HepG2 (cell line): ENCODE results near the gene CUL4A. TPM values are rescaled to one million over a fixed set of nuclear protein-coding genes. Genes with fewer than 3 reads are reported as not detected.
A peak's percentile ranks its signal among the peaks of the same experiment; 100 is the strongest.

Source experiments
- FOSL1 ChIP-seq: sonication (generic); formaldehyde crosslinking; IDR thresholded peaks from 2 replicates; pipeline ENCODE4 v1.9.0; 2021; ENCODE audit warnings: missing genetic modification reagents, borderline replicate concordance
- HDAC1 ChIP-seq: sonication (generic); formaldehyde crosslinking; IDR thresholded peaks from 2 replicates; pipeline ENCODE4 v1.5.1; 2020; ENCODE audit warnings: mild to moderate bottlenecking, missing genetic modification reagents
- HMG20A ChIP-seq: IDR thresholded peaks from 2 replicates; pipeline ENCODE4 v1.6.1; 2016; ENCODE audit warnings: borderline replicate concordance
- JUNB ChIP-seq: sonication (generic); formaldehyde crosslinking; IDR thresholded peaks from 2 replicates; pipeline ENCODE4 v1.8.0; 2022; ENCODE audit warnings: missing genetic modification reagents, mild to moderate bottlenecking, borderline replicate concordance
- KLF16 ChIP-seq, 2 experiments: sonication (generic) in 1 of 2; formaldehyde crosslinking in 1 of 2; IDR thresholded peaks; 2 replicates each; pipeline versions ENCODE4 v1.6.1 to v1.8.0; 2016 to 2023; ENCODE audit warnings: missing genetic modification reagents in 2 of 2, missing compliant biosample characterization in 1 of 2
- MLLT10 ChIP-seq: sonication (generic); formaldehyde crosslinking; IDR thresholded peaks from 2 replicates; pipeline ENCODE4 v1.4.0; 2020; ENCODE audit warnings: missing genetic modification reagents
- MYNN ChIP-seq: sonication (generic); formaldehyde crosslinking; IDR thresholded peaks from 2 replicates; pipeline ENCODE4 v1.4.0; 2020; ENCODE audit warnings: mild to moderate bottlenecking, low read depth, missing genetic modification reagents
- NFE2L1 ChIP-seq: sonication (generic); formaldehyde crosslinking; IDR thresholded peaks from 2 replicates; pipeline ENCODE4 v1.4.0; 2020; ENCODE audit warnings: missing genetic modification reagents, mild to moderate bottlenecking, borderline replicate concordance
- NR2F6 ChIP-seq, 2 experiments: IDR thresholded peaks; 2 replicates each; pipeline ENCODE4 v1.6.1; 2016; ENCODE audit warnings: antibody characterized with exemption in 1 of 2, mild to moderate bottlenecking in 1 of 2
- ONECUT2 ChIP-seq: sonication (generic); formaldehyde crosslinking; IDR thresholded peaks from 2 replicates; pipeline ENCODE4 v1.4.0; 2020; ENCODE audit warnings: missing genetic modification reagents
- PHF5A ChIP-seq: IDR thresholded peaks from one replicate; pipeline ENCODE4 v1.6.1; 2018; ENCODE audit warnings: low read depth, missing genetic modification reagents; ENCODE audit not compliant: unreplicated experiment
- SCMH1 ChIP-seq: sonication (generic); formaldehyde crosslinking; IDR thresholded peaks from 2 replicates; pipeline ENCODE4 v1.9.0; 2021; ENCODE audit warnings: missing genetic modification reagents, mild to moderate bottlenecking, borderline replicate concordance
- SETDB1 ChIP-seq: sonication (generic); formaldehyde crosslinking; IDR thresholded peaks from 2 replicates; pipeline ENCODE4 v1.5.1; 2020; ENCODE audit warnings: missing genetic modification reagents, mild to moderate bottlenecking, borderline replicate concordance
- SP2 ChIP-seq: sonication (generic); formaldehyde crosslinking; IDR thresholded peaks from 2 replicates; pipeline ENCODE4 v1.5.1; 2020; ENCODE audit warnings: mild to moderate bottlenecking, missing genetic modification reagents
- SRF ChIP-seq: IDR thresholded peaks from 2 replicates; pipeline ENCODE4 v1.6.1; 2011; ENCODE audit warnings: mild to moderate bottlenecking, low read depth, low read length, moderate library complexity
- ZMAT3 ChIP-seq: sonication (generic); formaldehyde crosslinking; conservative IDR thresholded peaks from 2 replicates; pipeline ENCODE4 v1.7.0; 2021; ENCODE audit warnings: missing genetic modification reagents
- ZMYM4 ChIP-seq: sonication (generic); formaldehyde crosslinking; IDR thresholded peaks from 2 replicates; pipeline ENCODE4 v1.8.1; 2023; ENCODE audit warnings: mild to moderate bottlenecking, missing genetic modification reagents
- ZNF292 ChIP-seq: sonication (generic); formaldehyde crosslinking; IDR thresholded peaks from 2 replicates; pipeline ENCODE4 v1.8.1; 2022; ENCODE audit warnings: mild to moderate bottlenecking, low read depth, missing genetic modification reagents, borderline replicate concordance
- ZNF30 ChIP-seq: sonication (generic); formaldehyde crosslinking; IDR thresholded peaks from 2 replicates; pipeline ENCODE4 v1.5.0; 2020; ENCODE audit warnings: mild to moderate bottlenecking, missing genetic modification reagents
- ZNF350 ChIP-seq: sonication (generic); formaldehyde crosslinking; IDR thresholded peaks from 2 replicates; pipeline ENCODE4 v1.4.0; 2020; ENCODE audit warnings: mild to moderate bottlenecking, low read depth, missing genetic modification reagents, borderline replicate concordance
- ZNF382 ChIP-seq: sonication (generic); formaldehyde crosslinking; IDR thresholded peaks from 2 replicates; pipeline ENCODE4 v1.5.0; 2020; ENCODE audit warnings: missing genetic modification reagents, mild to moderate bottlenecking, borderline replicate concordance
- ZNF563 ChIP-seq: sonication (generic); formaldehyde crosslinking; IDR thresholded peaks from 2 replicates; pipeline ENCODE4 v1.8.0; 2022; ENCODE audit warnings: mild to moderate bottlenecking, moderate library complexity, missing genetic modification reagents
- ZNF589 ChIP-seq: sonication (generic); formaldehyde crosslinking; conservative IDR thresholded peaks from 2 replicates; pipeline ENCODE4 v1.8.0; 2022; ENCODE audit warnings: mild to moderate bottlenecking, moderate library complexity, missing genetic modification reagents
- ZNF644 ChIP-seq: IDR thresholded peaks from 2 replicates; pipeline ENCODE4 v1.6.1; 2016; ENCODE audit warnings: low read depth
- ZNF7 ChIP-seq: IDR thresholded peaks from 2 replicates; pipeline ENCODE4 v1.6.1; 2016; ENCODE audit warnings: missing biosample characterization, missing genetic modification reagents
- ZNF792 ChIP-seq: IDR thresholded peaks from 2 replicates; pipeline ENCODE4 v1.6.1; 2016
- polyA plus RNA-seq, 8 experiments: library from polyadenylated mRNA; depleted of rRNA in 3 of 8; stranded (reverse) in 7 of 8; unstranded in 1 of 8; fragments of >200 nt; fragmentation: Illumina TruSeq in 4 of 8; extraction: Trizol in 4 of 8; gene quantifications; 2 replicates each; pipeline versions ENCODE4 v1.2.1 to v1.2.3, GENCODE V29; 2011 to 2016; ENCODE audit warnings: low read depth in 4 of 8, missing spikeins in 1 of 8, mixed read lengths in 1 of 8; ENCODE audit not compliant: insufficient read depth in 1 of 8
- total RNA-seq, 5 experiments: library from RNA; depleted of rRNA; stranded (reverse); fragments of >200 nt; fragmentation: Illumina TruSeq; extraction: Trizol; gene quantifications; 2 replicates each; pipeline ENCODE4 v1.2.3, GENCODE V29; 2016; ENCODE audit warnings: low read depth in 1 of 5
- TF ChIP-seq, protein P1 (sequence below): sonication (generic); formaldehyde crosslinking; IDR thresholded peaks from 2 replicates; pipeline ENCODE4 v1.4.0; 2020; ENCODE audit warnings: mild to moderate bottlenecking, missing genetic modification reagents, borderline replicate concordance
- TF ChIP-seq, protein P2 (sequence below): sonication (generic); formaldehyde crosslinking; IDR thresholded peaks from 2 replicates; pipeline ENCODE4 v1.8.1; 2023; ENCODE audit warnings: mild to moderate bottlenecking, inconsistent platforms, moderate library complexity, missing genetic modification reagents, borderline replicate concordance

CUL4A gene
- total and polyA plus RNA-seq, 2 of the 13 experiments (the other 11 are each of a cell fraction or from before 2014, with no cell fraction given), result 51.2 to 75.3 TPM

DNA sequence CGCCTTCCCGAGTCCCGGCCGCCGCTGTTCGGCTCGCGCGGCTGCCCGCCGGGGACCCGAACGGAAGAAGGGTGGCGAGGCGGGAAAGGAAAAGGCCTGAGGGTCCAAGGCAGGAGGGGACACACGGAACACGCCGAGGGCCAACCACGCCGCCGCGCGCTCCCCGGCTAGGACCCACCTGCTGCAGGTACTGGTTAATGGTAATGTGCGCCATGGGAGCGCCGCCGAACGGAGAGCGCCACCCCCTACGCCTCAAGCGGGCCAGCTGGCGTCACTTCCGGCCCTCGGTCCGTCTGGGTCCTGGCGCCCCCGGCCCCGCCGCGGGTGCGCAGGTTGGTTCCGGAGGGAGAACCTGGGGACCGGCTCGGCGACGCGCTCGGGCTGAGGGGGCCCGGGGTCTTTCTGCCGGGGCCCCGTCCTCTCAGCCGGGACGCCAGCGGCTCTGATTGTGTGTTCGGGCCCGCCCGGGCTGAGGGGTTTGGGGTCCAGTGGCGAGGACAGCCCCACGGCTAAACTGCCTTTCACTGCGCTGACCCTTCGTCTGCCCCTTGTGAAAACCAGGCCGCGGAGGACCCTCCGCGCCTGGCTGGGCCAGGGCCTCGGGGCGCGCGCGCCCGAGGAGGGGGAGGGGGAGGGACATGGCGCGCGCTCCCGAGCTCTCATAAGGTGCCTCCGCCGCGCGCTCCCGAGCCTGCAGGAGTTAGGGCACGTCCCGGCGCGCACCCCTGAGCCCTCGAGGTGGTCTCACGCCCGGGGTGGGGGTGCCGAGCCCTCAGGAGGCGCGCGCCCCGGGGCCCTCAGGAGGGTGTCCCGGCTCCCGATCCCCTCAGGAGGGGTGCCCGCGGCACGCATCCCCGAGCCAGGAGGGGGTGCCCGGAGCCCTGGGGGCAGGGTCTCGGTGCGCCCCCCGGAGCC lies 735 bp upstream of the CUL4A start, which contains the start of gene PCID2 (continued):
- TF ChIP-seq, protein P1, sequence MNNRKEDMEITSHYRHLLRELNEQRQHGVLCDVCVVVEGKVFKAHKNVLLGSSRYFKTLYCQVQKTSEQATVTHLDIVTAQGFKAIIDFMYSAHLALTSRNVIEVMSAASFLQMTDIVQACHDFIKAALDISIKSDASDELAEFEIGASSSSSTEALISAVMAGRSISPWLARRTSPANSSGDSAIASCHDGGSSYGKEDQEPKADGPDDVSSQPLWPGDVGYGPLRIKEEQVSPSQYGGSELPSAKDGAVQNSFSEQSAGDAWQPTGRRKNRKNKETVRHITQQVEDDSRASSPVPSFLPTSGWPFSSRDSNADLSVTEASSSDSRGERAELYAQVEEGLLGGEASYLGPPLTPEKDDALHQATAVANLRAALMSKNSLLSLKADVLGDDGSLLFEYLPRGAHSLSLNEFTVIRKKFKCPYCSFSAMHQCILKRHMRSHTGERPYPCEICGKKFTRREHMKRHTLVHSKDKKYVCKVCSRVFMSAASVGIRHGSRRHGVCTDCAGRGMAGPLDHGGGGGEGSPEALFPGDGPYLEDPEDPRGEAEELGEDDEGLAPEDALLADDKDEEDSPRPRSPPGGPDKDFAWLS (CRISPR knock-in tag), result no peak
- no peak for TF ChIP-seq FOSL1
- peak; percentile 87 for TF ChIP-seq ZNF30 (CRISPR knock-in tag)
- TF ChIP-seq HDAC1, result peak; percentile 99
- peak; percentile 82 for TF ChIP-seq NFE2L1 (CRISPR knock-in tag)
- peak; percentile 88 for TF ChIP-seq PHF5A (CRISPR knock-in tag)
- no peak; the same call in 1 of the 2 replicates for TF ChIP-seq ZNF7 (CRISPR knock-in tag)
- TF ChIP-seq SP2 (CRISPR knock-in tag), result 0 out of 2 replicates have a peak, but pooled peaks have one; percentile 53
- peak; percentile 89 for TF ChIP-seq ZMYM4 (CRISPR knock-in tag)
- no peak for TF ChIP-seq JUNB (CRISPR knock-in tag)
- no peak for TF ChIP-seq ZNF292
- TF ChIP-seq ZNF563 (CRISPR knock-in tag), result peak; percentile 83; the same call in 1 of the 2 replicates
- no peak for TF ChIP-seq SCMH1 (CRISPR knock-in tag)
- TF ChIP-seq SETDB1 (CRISPR knock-in tag), result no peak
- TF ChIP-seq MLLT10, result no peak
- TF ChIP-seq SRF, result peak; percentile 74; the same call in 1 of the 2 replicates
- TF ChIP-seq, protein P2, sequence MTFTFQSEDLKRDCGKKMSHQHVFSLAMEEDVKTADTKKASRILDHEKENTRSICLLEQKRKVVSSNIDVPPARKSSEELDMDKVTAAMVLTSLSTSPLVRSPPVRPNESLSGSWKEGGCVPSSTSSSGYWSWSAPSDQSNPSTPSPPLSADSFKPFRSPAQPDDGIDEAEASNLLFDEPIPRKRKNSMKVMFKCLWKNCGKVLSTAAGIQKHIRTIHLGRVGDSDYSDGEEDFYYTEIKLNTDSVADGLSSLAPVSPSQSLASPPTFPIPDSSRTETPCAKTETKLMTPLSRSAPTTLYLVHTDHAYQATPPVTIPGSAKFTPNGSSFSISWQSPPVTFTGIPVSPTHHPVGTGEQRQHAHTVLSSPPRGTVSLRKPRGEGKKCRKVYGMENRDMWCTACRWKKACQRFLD (CRISPR knock-in tag), result peak; percentile 63; the same call in 1 of the 2 replicates
- peak in 1 of 2 experiments; percentile 96; a peak in 2 of 4 replicates for TF ChIP-seq KLF16 (CRISPR knock-in tag; IDR thresholded peaks at IDR 0.05)
- peak; percentile 23 for TF ChIP-seq ZNF589 (CRISPR knock-in tag)
- TF ChIP-seq ONECUT2 (CRISPR knock-in tag), result no peak
- no peak for TF ChIP-seq ZNF382 (CRISPR knock-in tag)
- TF ChIP-seq ZNF350 (CRISPR knock-in tag), result peak; percentile 96
- TF ChIP-seq ZNF792 (CRISPR knock-in tag), result 0 out of 2 replicates have a peak, but pooled peaks have one; percentile 34
- TF ChIP-seq MYNN, result 0 out of 2 replicates have a peak, but pooled peaks have one; percentile 36
- TF ChIP-seq ZMAT3 (CRISPR knock-in tag), result peak; percentile 62; the same call in 1 of the 2 replicates
- no peak for TF ChIP-seq HMG20A
- 0 out of 2 replicates have a peak, but pooled peaks have one; percentile 7 for TF ChIP-seq NR2F6 (IDR thresholded peaks at IDR 0.05)
- peak; percentile 78 for TF ChIP-seq NR2F6 (CRISPR knock-in tag; IDR thresholded peaks at IDR 0.05)
- TF ChIP-seq ZNF644, result no peak
